Thymus (tissue), 11 donors: Measurements from ENCODE around the gene PSAPL1. TPM values are rescaled to one million over a fixed set of nuclear protein-coding genes. Genes with fewer than 3 reads are reported as not detected.

Experiments used
- DNase-seq, 9 donors: peaks; one replicate each; pipeline ENCODE4 v3.0.0-alpha.2; 2013; ENCODE audit warnings: low spot score in 9 of 9, low read depth in 6 of 9, missing footprints in 1 of 9
- H3K27ac ChIP-seq, 2 donors: one replicate each; pipeline ENCODE4 v1.5.1; 2013; ENCODE audit warnings: control low read depth in 1 of 2, low read depth in 1 of 2, low read length in 1 of 2, mild to moderate bottlenecking in 1 of 2, moderate library complexity in 1 of 2
- H3K27me3 ChIP-seq, 2 donors: one replicate each; pipeline ENCODE4 v1.5.1; 2013; ENCODE audit warnings: low read length in 1 of 2; ENCODE audit not compliant: control insufficient read depth in 2 of 2, insufficient read depth in 1 of 2
- H3K36me3 ChIP-seq, 2 donors: one replicate each; pipeline ENCODE4 v1.5.1; 2013; ENCODE audit warnings: low read length in 1 of 2, mild to moderate bottlenecking in 1 of 2, moderate library complexity in 1 of 2; ENCODE audit not compliant: control insufficient read depth in 2 of 2, insufficient read depth in 2 of 2
- H3K4me1 ChIP-seq, 2 donors: one replicate each; pipeline ENCODE4 v1.5.1; 2013; ENCODE audit warnings: low read length in 2 of 2; ENCODE audit not compliant: control insufficient read depth in 2 of 2, insufficient read depth in 2 of 2
- H3K4me3 ChIP-seq, 2 donors: one replicate each; pipeline ENCODE4 v1.5.1; 2013; ENCODE audit warnings: low read length in 2 of 2, control low read depth in 1 of 2, mild to moderate bottlenecking in 1 of 2
- H3K9me3 ChIP-seq, 2 donors: one replicate each; pipeline ENCODE4 v1.5.1; 2013; ENCODE audit warnings: low read length in 1 of 2, mild to moderate bottlenecking in 1 of 2; ENCODE audit not compliant: control insufficient read depth in 2 of 2, insufficient read depth in 1 of 2
- WGBS: extraction: QIAGEN DNeasy Blood & Tissue Kit; methylation state at CpG from one replicate; pipeline ENCODE4 v1.1.7; 2013; 5-methylcytosine and 5-hydroxymethylcytosine counted together
- polyA plus RNA-seq: library from polyadenylated mRNA; stranded (reverse); fragments of 200-250 nt; gene quantifications from one replicate; pipeline ENCODE4 v1.2.3, GENCODE V29; 2013
- total RNA-seq: library from RNA; stranded (reverse); fragments of 120-200 nt; gene quantifications from one replicate; pipeline ENCODE4 v1.2.4, GENCODE V29; 2013
- donor health status: healthy.

Gene PSAPL1
- total and polyA plus RNA-seq, 2 donors = 0.09 to 0.64 TPM

DNA sequence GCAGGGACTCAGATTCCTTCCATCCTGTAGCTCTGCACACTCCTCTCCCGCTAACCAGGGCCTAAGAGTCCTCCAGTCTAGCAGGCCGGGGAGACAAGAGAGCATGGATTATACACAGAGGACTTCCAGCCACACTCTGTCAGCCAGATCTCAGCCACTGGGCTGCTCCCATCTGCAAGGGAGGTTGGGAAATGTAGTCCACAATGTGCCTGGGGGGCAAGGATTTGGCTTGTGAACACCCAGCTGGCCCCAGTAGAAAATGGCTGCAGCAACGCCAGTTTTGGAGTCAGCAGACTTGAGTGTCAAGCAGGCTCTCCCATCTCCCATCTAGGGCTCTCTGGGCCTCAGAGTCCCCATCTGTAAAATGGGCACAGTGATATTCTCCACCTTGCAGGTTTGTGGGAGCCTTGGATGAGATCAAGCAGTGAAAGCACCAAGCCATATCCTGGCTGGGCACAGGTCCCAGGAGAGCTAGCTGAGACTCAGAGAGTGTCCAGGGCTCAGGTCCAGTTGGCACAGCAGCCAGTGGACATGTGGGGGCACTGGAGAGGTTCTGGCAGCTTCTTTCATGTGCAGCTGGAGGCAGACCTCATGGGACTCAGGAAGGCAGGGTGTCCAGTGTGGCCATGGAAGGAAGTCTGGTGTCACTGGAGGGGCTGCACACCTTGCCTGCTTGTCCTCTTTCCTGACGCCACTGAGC, 14.6 kb downstream of the PSAPL1 start:
- H3K27me3 ChIP-seq = no peaks in the 10 kb centered on the region
- H3K27ac ChIP-seq = no peak overlapping the region
- H3K36me3 ChIP-seq = no peaks in the 10 kb centered on the region
- H3K4me1 ChIP-seq = no peaks in the 10 kb centered on the region
- no peak for DNase-seq
- no peak overlapping the region for H3K4me3 ChIP-seq
- 57% methylated on average over 4 of the region's 4 CpGs for WGBS
- no peaks in the 10 kb centered on the region for H3K9me3 ChIP-seq

DNA sequence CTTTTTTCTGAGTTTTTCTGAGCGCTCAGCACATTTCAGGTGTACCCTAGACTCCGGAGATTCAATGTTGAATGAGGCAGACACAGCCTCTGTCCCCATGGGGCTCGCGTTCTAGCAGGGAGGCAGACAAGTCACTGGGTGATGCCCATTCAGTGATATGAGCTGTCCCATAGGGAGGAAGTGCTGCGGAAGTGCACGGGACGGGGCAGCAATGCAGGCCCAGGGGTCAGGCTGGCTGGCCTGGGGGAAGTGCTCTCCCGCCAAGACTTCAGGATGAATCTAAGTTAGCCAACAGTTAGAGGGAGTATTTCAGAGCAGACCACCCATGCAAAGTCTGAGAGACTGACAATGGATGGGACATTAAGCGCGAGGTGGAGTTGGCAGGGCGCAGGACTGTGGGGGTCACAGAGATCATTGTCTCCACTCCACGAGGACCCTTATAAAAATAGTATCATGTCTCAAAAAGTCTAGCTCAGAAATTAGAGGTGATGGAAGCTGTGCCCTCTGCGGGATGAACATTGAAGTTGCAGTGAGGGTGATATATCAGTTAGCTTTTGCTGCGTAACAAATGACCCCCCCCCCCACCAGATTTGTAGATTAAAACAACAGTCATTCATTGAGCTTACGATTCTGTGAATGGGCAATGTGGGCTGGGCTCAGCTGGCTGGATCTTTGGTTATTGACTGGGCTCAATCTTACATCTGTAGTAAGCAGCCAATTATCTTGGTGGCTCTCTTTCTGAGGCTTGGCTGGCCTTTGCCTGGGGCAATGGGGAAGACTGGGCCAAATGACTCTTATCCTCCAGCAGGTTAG, 16.4 kb downstream of the PSAPL1 start:
- Histone ChIP-seq H3K4me3 (no peak overlapping the region), H3K36me3 (no peaks in the 10 kb centered on the region), H3K27me3 (no peaks in the 10 kb centered on the region), H3K4me1 (no peaks in the 10 kb centered on the region), H3K9me3 (no peaks in the 10 kb centered on the region), H3K27ac (no peak overlapping the region)
- 87% methylated on average over 15 of the region's 15 CpGs for WGBS
- no peak for DNase-seq

DNA sequence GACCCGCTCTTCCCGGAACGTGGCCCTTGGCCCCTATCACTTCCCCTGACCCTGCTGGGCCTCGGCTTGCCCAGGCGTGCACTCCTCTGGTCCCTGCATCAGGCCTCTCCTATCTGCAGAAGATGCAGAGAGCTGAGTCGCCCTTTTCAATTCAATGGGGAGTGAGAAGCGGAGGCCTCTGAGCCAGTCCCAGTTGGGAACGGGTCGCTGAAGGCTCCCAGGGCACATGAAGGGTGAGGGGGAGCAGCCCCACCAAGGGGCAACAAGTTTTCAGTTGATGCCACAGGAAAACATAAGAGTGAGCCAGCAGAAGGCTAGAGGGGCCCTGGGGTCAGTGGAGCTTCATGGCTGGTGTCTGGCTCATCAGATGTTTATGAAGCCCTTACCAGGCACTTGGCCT, 17.1 kb downstream of the PSAPL1 start:
- Histone ChIP-seq H3K36me3 (no peaks in the 10 kb centered on the region), H3K27ac (no peak overlapping the region), H3K4me3 (no peak overlapping the region), H3K4me1 (no peaks in the 10 kb centered on the region), H3K9me3 (no peaks in the 10 kb centered on the region), H3K27me3 (no peaks in the 10 kb centered on the region)
- 87% methylated on average over 9 of the region's 9 CpGs for WGBS
- no peak for DNase-seq

DNA sequence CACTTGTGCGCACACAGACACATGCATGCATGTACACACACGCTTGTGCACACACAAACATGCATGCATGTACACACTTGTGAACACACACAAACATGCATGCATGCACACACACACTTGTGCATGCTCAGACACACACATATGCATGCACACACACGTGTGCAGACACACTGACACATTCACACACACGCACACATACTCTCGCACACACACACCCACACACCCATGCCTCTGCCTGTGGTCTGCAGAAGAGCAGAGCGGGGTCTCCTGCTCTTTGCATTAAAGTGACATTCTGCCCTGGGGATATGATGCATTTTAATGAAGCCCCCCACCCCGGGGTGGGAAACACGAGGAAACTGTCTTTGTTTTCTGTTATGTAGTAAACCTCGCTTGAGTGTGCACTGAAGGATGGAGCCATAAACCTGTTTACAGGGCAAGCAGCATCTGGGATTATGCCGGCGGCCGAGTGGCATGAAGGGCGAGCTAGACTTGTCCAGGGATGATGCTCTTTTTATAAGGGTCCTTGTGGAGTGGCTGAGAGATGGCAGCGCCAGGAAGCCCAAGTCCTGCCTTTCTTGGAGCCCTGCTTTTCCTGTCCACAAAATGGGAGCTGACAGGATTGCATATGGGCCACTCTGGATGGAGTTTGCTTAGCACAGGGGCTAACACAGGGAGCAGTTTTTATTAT, 17.8 kb downstream of the PSAPL1 start:
- Histone ChIP-seq H3K4me1 (no peaks in the 10 kb centered on the region), H3K27me3 (no peaks in the 10 kb centered on the region), H3K4me3 (no peak overlapping the region), H3K36me3 (no peaks in the 10 kb centered on the region), H3K9me3 (no peaks in the 10 kb centered on the region), H3K27ac (no peak overlapping the region)
- 87% methylated on average over 14 of the region's 14 CpGs for WGBS
- DNase-seq = no peak

DNA sequence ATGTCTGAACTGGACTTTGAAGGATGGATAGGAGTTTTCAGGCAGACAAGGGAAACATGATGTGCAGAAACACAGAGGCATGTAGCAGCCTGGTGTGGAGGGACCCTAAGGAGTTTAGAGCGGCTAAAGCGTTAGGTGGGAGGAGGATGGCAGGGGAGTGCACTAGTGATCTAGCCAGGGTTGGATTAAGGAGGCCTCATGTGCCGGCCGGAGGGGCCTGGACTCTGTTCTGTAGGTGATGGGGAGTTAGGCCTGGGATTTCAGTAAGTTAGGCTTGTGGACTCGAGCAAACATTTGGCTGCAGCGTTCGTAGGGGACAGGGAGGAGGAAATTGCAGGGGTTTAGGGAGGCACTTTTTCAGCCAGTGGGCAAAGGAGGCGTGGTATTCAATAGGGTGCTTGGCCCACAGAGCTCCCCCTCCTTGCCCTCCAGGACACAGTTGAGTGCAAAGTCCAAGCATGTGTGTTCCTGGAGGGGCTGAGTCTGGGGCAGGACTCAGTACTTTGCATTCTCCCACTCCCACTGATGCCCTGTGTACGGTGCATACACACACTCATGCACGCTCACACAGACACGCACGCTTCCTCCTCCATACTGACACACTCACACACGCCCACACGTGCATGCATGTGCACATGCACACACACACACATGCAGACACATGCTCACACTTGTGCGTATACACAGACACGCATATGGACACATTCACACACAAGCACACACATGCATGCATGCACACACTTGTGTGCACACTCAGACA, 18.6 kb downstream of the PSAPL1 start:
- Histone ChIP-seq H3K36me3 (no peaks in the 10 kb centered on the region), H3K4me3 (no peak overlapping the region), H3K9me3 (no peaks in the 10 kb centered on the region), H3K27me3 (no peaks in the 10 kb centered on the region), H3K4me1 (no peaks in the 10 kb centered on the region), H3K27ac (no peak overlapping the region)
- no peak for DNase-seq
- WGBS = 87% methylated on average over 16 of the region's 16 CpGs

DNA sequence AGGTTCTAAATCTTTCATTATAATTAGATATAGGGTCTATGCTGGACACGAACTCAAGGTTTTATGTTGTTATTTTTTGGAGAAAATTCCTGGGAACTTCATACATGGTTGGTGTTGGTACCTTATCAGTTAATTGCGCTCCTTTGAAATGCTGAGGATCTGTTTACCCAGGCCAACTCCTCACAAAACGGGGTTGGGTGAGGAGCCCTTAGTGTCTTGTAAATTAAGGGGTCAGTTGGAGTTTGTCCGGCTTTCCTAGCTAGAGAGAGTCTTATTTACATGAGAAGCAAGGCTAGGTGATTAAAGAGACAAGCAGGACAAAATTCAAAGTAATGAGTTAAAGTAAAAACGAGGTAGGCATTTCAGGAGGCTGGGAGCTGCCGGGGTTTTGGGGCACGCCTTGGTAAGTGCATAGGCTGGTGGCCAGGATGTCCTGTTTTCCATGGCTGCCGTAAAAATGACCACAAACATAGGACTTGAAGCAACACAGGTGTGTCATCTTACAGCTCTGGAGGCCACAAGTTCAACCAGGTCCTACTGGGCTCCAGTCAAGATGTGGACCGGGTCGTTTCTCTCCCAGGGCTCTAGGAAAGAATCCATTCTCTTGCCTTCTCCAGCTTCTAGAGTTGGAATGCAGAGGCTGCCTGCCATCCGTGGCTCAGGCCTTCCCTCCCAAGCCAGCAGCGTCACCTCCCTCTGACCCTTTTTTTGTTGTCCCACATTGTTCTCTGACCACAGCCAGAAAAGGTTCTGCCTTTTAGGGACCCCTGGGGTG, 19.8 kb downstream of the PSAPL1 start:
- Histone ChIP-seq H3K36me3 (no peaks in the 10 kb centered on the region), H3K27me3 (no peaks in the 10 kb centered on the region), H3K4me3 (no peak overlapping the region), H3K27ac (no peak overlapping the region), H3K9me3 (no peaks in the 10 kb centered on the region), H3K4me1 (no peaks in the 10 kb centered on the region)
- no peak for DNase-seq
- WGBS = 33% methylated on average over 12 of the region's 12 CpGs

DNA sequence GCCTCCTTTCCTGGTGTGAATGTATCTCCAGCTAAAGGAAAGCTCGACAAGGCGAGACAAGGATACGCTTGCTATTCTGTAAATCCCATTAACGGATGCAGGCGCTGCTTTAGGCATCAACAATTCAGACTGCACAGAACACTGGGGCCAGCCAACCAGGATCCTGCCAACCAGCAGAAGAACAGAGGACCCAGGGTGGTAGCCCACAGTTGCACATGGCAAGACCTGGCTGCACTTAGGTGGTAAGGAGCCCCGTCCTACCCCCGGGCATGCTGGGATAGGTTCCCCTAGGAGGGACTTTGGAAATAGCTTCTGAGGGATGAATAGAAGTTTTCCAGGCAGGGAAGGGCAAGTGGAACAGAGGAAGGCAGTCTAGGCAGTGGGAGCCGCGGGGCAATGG, 20.7 kb downstream of the PSAPL1 start:
- H3K9me3 ChIP-seq = no peaks in the 10 kb centered on the region
- H3K27me3 ChIP-seq = no peaks in the 10 kb centered on the region
- WGBS = 79% methylated on average over 9 of the region's 9 CpGs
- H3K4me1 ChIP-seq = no peaks in the 10 kb centered on the region
- H3K27ac ChIP-seq = no peak overlapping the region
- no peak overlapping the region for H3K4me3 ChIP-seq
- no peaks in the 10 kb centered on the region for H3K36me3 ChIP-seq
- no peak for DNase-seq

DNA sequence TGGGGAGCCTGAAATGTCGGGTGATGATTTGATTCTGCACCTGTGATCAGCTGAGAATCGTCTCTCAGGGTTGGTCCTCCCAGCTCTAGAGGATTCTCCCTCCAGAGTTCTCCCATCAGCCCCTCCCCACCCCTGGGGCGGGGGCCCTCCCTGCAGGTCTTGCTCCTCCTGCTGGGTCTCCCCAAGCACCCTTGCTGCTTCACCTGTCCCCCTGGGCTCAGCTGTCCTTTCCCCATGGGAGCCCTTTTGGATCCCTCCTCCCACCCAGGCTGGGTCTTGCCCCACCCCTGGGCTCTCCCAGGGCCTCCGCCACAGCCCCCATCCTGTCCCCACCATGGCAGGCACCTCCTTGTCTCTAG, 22.2 kb downstream of the PSAPL1 start:
- H3K27ac ChIP-seq = no peak overlapping the region
- H3K27me3 ChIP-seq = no peaks in the 10 kb centered on the region
- no peak for DNase-seq
- H3K36me3 ChIP-seq = no peaks in the 10 kb centered on the region
- WGBS = 86% methylated on average over 4 of the region's 4 CpGs
- H3K4me3 ChIP-seq = no peak overlapping the region
- no peaks in the 10 kb centered on the region for H3K9me3 ChIP-seq
- no peaks in the 10 kb centered on the region for H3K4me1 ChIP-seq
